Spleen (tissue), 11 donors: ENCODE results near the gene SLC46A1. TPM values are rescaled to one million over a fixed set of nuclear protein-coding genes. Genes with fewer than 3 reads are reported as not detected.

ENCODE experiments used
- DNase-seq: peaks from one replicate; pipeline ENCODE4 v3.0.0-alpha.2; 2020
- H3K27ac ChIP-seq, 8 donors: fragments of 200-600 bp; sonication (generic) in 7 of 8; 1 replicate in 4 of 8; 2 replicates in 4 of 8; pipeline versions ENCODE4 v1.5.0 to v1.8.0; 2016 to 2021; ENCODE audit warnings: inconsistent platforms in 4 of 8, mild to moderate bottlenecking in 4 of 8, moderate library complexity in 1 of 8
- H3K27me3 ChIP-seq, 7 donors: fragments of 200-600 bp; sonication (generic) in 6 of 7; replicated peaks in 1 of 7; 1 replicate in 4 of 7; 2 replicates in 3 of 7; pipeline versions ENCODE4 v1.5.0 to v1.8.0; 2016 to 2021; ENCODE audit warnings: inconsistent platforms in 3 of 7, mild to moderate bottlenecking in 1 of 7
- H3K36me3 ChIP-seq, 6 donors: fragments of 200-600 bp; sonication (generic) in 5 of 6; 1 replicate in 4 of 6; 2 replicates in 2 of 6; pipeline versions ENCODE4 v1.5.0 to v1.8.0; 2016 to 2021; ENCODE audit warnings: inconsistent platforms in 2 of 6
- H3K4me1 ChIP-seq, 6 donors: fragments of 200-600 bp; sonication (generic) in 5 of 6; 1 replicate in 3 of 6; 2 replicates in 3 of 6; pipeline versions ENCODE4 v1.5.0 to v1.8.0; 2016 to 2021; ENCODE audit warnings: inconsistent platforms in 3 of 6
- H3K4me3 ChIP-seq, 8 donors: fragments of 200-600 bp; sonication (generic) in 7 of 8; 1 replicate in 4 of 8; 2 replicates in 4 of 8; pipeline versions ENCODE4 v1.5.0 to v1.8.0; 2016 to 2021; ENCODE audit warnings: inconsistent platforms in 4 of 8, mild to moderate bottlenecking in 4 of 8, moderate library complexity in 2 of 8
- H3K9me3 ChIP-seq, 8 donors: fragments of 200-600 bp; sonication (generic) in 7 of 8; 1 replicate in 4 of 8; 2 replicates in 4 of 8; pipeline versions ENCODE4 v1.5.0 to v1.8.0; 2016 to 2021; ENCODE audit warnings: inconsistent platforms in 4 of 8
- POLR2A ChIP-seq, 3 donors: fragments of 450-650 bp; IDR thresholded peaks; one replicate each; pipeline ENCODE4 v1.5.1; 2017; ENCODE audit warnings: antibody characterized with exemption in 3 of 3, mild to moderate bottlenecking in 1 of 3
- POLR2AphosphoS5 ChIP-seq, 3 donors: sonication (generic); formaldehyde crosslinking; IDR thresholded peaks; one replicate each; pipeline ENCODE4 v1.5.1; 2017; ENCODE audit warnings: antibody characterized with exemption in 3 of 3
- WGBS, 5 donors: extraction: QIAGEN DNeasy Blood & Tissue Kit in 3 of 5; methylation state at CpG; one replicate each; pipeline versions ENCODE4 v1.1.5 to v1.1.7; 2013 to 2018; 5-methylcytosine and 5-hydroxymethylcytosine counted together
- intact Hi-C: fragments of 100-400 bp; cut with DNase I; formaldehyde crosslinking; loops from one replicate; pipeline ENCODE4 v1.15.0; 2023; ENCODE audit warnings: low total_unique reads
- polyA plus RNA-seq, 3 donors: library from polyadenylated mRNA; stranded (reverse); fragments of 200-250 nt; gene quantifications; one replicate each; pipeline ENCODE4 v1.2.1, GENCODE V29; 2013
- total RNA-seq, 7 donors: library from RNA; depleted of rRNA in 3 of 7; stranded (reverse); fragments of >200 nt in 3 of 7; fragmentation: NEBNext Ultra II Directional in 4 of 7; extraction: Animal tissue kit (Norgen Biotek cat#: 25700) in 4 of 7; gene quantifications; one replicate each; pipeline versions ENCODE4 v1.1.0 to v1.2.1, GENCODE V29; 2016 to 2021
- TF ChIP-seq, protein P1 (sequence below), 11 experiments: fragments of 200-600 bp in 7 of 11; fragments of 450-650 bp in 4 of 11; sonication (generic) in 4 of 11; IDR thresholded peaks in 8 of 11; conservative IDR thresholded peaks in 3 of 11; 1 replicate in 7 of 11; 2 replicates in 4 of 11; pipeline versions ENCODE4 v1.4.0 to v1.8.0; 2016 to 2021; ENCODE audit warnings: antibody characterized with exemption in 11 of 11, inconsistent platforms in 4 of 11, mild to moderate bottlenecking in 1 of 11
- donor health status: healthy with polysubstance abuse.
- donor health status: DM: no; HTN: no; CAD: no; lungs with moderate emphysema.
- donor health status: DM: no; HTN: no; CAD: no.
- donor health status: Bipolar disorder and iron deficiency.
- donor health status: healthy.
- donor health status: DM: no; HTN: no; CAD: no.
- donor health status: DM: yes; HTN: yes; CAD: no.

The SLC46A1 gene
- total and polyA plus RNA-seq, 10 donors = 2.1 to 28.9 (median 20.6) TPM

DNA sequence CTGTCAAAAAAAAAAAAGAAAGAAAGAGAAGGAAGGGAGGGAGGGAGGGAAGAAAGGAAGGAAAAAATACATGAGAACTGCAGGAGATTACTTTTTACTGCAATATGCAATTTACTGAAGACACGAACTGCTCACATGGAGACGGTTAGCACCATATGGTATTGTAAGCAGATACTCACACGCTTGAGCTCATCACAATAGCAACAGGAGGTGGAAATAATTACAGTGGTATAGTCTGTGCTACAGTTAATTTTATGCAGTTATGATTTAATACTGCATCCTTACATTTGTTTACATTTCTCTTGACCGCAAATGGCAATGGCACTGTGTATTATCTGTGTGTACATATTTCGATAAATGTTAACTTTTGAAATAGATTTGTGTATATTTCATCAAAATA is 21.4 kb upstream of the SLC46A1 start:
- no peaks in the 10 kb centered on the region for H3K36me3 ChIP-seq
- no peak for DNase-seq
- H3K4me3 ChIP-seq = no peak overlapping the region
- H3K4me1 ChIP-seq = no peaks in the 10 kb centered on the region
- TF ChIP-seq, protein P1, sequence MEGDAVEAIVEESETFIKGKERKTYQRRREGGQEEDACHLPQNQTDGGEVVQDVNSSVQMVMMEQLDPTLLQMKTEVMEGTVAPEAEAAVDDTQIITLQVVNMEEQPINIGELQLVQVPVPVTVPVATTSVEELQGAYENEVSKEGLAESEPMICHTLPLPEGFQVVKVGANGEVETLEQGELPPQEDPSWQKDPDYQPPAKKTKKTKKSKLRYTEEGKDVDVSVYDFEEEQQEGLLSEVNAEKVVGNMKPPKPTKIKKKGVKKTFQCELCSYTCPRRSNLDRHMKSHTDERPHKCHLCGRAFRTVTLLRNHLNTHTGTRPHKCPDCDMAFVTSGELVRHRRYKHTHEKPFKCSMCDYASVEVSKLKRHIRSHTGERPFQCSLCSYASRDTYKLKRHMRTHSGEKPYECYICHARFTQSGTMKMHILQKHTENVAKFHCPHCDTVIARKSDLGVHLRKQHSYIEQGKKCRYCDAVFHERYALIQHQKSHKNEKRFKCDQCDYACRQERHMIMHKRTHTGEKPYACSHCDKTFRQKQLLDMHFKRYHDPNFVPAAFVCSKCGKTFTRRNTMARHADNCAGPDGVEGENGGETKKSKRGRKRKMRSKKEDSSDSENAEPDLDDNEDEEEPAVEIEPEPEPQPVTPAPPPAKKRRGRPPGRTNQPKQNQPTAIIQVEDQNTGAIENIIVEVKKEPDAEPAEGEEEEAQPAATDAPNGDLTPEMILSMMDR (IDR thresholded peaks at IDR 0.05 in 8 of 11, conservative IDR thresholded peaks at IDR 0.05 in 3 of 11) = no peak
- TF ChIP-seq POLR2A (IDR thresholded peaks at IDR 0.05) = no peak
- no peak for TF ChIP-seq POLR2AphosphoS5 (IDR thresholded peaks at IDR 0.05)
- H3K27me3 ChIP-seq = peaks cover 0 to 22% (median 0%) of the 10 kb centered on the region in 7 donors
- H3K27ac ChIP-seq = no peak overlapping the region
- no peaks in the 10 kb centered on the region for H3K9me3 ChIP-seq
- WGBS, 5 donors = 92 to 97% (median 95%) methylated on average over 5 of the region's 5 CpGs
- intact Hi-C loops = no loop called here

DNA sequence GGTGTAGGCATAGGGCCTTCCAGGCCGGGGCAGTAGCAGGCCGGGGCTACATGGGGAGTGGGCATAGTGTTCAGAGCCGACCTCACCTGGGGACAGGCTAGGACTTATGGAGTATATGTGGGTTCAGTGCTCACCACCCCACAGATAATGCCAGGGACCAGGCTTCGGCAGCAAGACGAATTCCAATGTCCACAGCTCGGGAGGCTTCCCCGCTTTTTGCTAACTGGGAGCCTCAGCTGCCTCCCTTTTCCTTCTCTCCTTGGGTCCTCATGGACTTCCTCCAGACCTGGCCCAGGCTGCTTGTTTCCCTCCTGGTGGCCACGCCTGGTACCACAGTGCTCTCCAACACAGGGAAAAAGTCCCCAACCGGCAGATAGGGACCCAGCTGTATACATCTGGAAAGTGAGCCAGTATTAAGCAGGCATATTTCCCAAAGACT is 20.1 kb upstream of the SLC46A1 start:
- no peak for DNase-seq
- no peaks in the 10 kb centered on the region for H3K9me3 ChIP-seq
- peaks cover 0 to 14% (median 0%) of the 10 kb centered on the region in 7 donors for H3K27me3 ChIP-seq
- TF ChIP-seq, protein P1 (IDR thresholded peaks at IDR 0.05 in 8 of 11, conservative IDR thresholded peaks at IDR 0.05 in 3 of 11) = peak in 5 of 11 experiments; percentile 6 to 39 (median 24)
- TF ChIP-seq POLR2AphosphoS5 (IDR thresholded peaks at IDR 0.05) = no peak
- H3K27ac ChIP-seq = no peak overlapping the region
- no peaks in the 10 kb centered on the region for H3K36me3 ChIP-seq
- H3K4me3 ChIP-seq = no peak overlapping the region
- H3K4me1 ChIP-seq = no peaks in the 10 kb centered on the region
- WGBS, 5 donors = 79 to 91% (median 84%) methylated on average over 9 of the region's 9 CpGs
- intact Hi-C loops = no loop called here

DNA sequence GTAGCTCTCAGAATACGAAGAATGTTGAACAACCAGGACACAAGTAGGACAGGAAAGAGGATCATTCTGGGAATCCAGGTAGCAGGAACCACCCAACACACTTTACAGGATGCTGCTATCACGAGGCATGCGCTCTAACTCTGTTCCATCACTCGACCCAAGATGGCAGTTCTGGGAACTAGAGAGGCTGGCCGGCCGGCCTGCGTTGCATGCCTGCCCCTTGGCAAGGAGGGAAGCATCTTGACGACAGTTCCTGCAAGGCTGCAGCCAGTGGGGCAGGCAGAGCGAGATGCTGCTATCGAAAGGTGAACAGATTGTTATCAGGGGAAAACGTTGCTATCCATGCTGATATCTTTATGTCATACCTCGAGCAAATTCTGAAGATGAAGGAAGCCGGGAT is 19.2 kb upstream of the SLC46A1 start:
- Histone ChIP-seq H3K4me1 (no peaks in the 10 kb centered on the region), H3K4me3 (no peak overlapping the region), H3K9me3 (no peaks in the 10 kb centered on the region), H3K36me3 (no peaks in the 10 kb centered on the region), H3K27ac (no peak overlapping the region), H3K27me3 (peaks cover 0 to 14% (median 0%) of the 10 kb centered on the region in 7 donors)
- intact Hi-C loops = no loop called here
- no peak for DNase-seq
- 82 to 89% (median 84%) methylated on average over 13 of the region's 13 CpGs for WGBS, 5 donors
- no peak for TF ChIP-seq POLR2A (IDR thresholded peaks at IDR 0.05)
- TF ChIP-seq, protein P1 (IDR thresholded peaks at IDR 0.05 in 8 of 11, conservative IDR thresholded peaks at IDR 0.05 in 3 of 11) = no peak

DNA sequence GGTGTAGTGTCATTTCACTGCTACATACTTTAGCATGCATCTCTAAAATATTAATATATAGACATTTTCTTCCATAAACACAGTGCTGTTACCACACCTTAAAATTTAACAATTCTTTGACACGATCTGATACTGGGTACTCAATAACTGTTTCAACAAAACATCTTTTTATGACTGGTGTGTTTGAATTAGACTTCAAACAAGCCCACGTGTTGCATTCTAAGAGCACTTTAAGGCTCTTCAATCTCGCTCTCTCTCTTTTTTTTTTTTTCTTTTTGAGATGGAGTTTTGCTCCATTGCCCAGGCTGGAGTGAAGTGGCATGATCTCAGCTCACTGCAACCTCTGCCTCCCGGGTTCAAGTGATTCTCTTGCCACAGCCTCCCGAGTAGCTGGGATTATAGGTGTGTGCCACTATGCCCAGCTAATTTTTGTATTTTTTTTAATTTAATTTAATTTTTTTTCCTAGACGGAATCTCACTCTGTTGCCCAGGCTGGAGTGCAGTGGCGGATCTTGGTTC is 15.8 kb upstream of the SLC46A1 start:
- Histone ChIP-seq H3K36me3 (no peaks in the 10 kb centered on the region), H3K4me3 (no peak overlapping the region), H3K9me3 (no peaks in the 10 kb centered on the region), H3K27me3 (peaks cover 0 to 25% (median 0%) of the 10 kb centered on the region in 7 donors), H3K4me1 (peaks cover 0 to 6% (median 3%) of the 10 kb centered on the region in 6 donors), H3K27ac (no peak overlapping the region)
- no peak for DNase-seq
- TF ChIP-seq POLR2A (IDR thresholded peaks at IDR 0.05) (no peak), POLR2AphosphoS5 (IDR thresholded peaks at IDR 0.05) (no peak)
- TF ChIP-seq, protein P1 (IDR thresholded peaks at IDR 0.05 in 8 of 11, conservative IDR thresholded peaks at IDR 0.05 in 3 of 11) = no peak
- intact Hi-C loops = no loop called here
- WGBS, 5 donors = 78 to 88% (median 81%) methylated on average over 7 of the region's 7 CpGs
